Mesendoderm (in vitro differentiated cells): ENCODE results near the gene MFSD8.
A peak's percentile ranks its signal among the peaks of the same experiment; 100 is the strongest.

Source experiments
- DNase-seq: peaks from one replicate; pipeline ENCODE4 v3.0.0; 2013
- H2AK5ac ChIP-seq: 2 replicates; pipeline ENCODE4 v1.6.1; 2013; ENCODE audit warnings: low read length, inconsistent platforms
- H2BK120ac ChIP-seq: 2 replicates; pipeline ENCODE4 v1.6.1; 2013; ENCODE audit warnings: low read depth, mild to moderate bottlenecking, low read length, moderate library complexity, mixed read lengths
- H2BK15ac ChIP-seq: replicated peaks from 2 replicates; pipeline ENCODE4 v1.6.1; 2013; ENCODE audit warnings: low read depth, mild to moderate bottlenecking, moderate library complexity
- H2BK5ac ChIP-seq: 2 replicates; pipeline ENCODE4 v1.6.1; 2013; ENCODE audit warnings: low read length, inconsistent platforms
- H3K18ac ChIP-seq: 2 replicates; pipeline ENCODE4 v1.6.1; 2013; ENCODE audit warnings: mild to moderate bottlenecking, low read length, mixed read lengths
- H3K23ac ChIP-seq: one replicate; pipeline ENCODE4 v1.6.1; 2013; ENCODE audit warnings: low read length
- H3K27ac ChIP-seq: 2 replicates; pipeline ENCODE4 v1.5.1; 2013; ENCODE audit warnings: low read depth, mild to moderate bottlenecking, inconsistent platforms, low read length, moderate library complexity
- H3K27me3 ChIP-seq: 2 replicates; pipeline ENCODE4 v1.6.1; 2013; ENCODE audit warnings: low read length, control low read depth, mild to moderate bottlenecking, inconsistent platforms; ENCODE audit not compliant: insufficient read depth, poor library complexity
- H3K36me3 ChIP-seq: 2 replicates; pipeline ENCODE4 v1.6.1; 2013; ENCODE audit warnings: low read length, inconsistent platforms; ENCODE audit not compliant: control insufficient read depth, insufficient read depth
- H3K4ac ChIP-seq: one replicate; pipeline ENCODE4 v1.6.1; 2013; ENCODE audit warnings: low read depth, mild to moderate bottlenecking, low read length, moderate library complexity
- H3K4me1 ChIP-seq: 2 replicates; pipeline ENCODE4 v1.6.1; 2013; ENCODE audit warnings: low read depth, low read length, inconsistent platforms; ENCODE audit not compliant: control insufficient read depth
- H3K4me2 ChIP-seq: 2 replicates; pipeline ENCODE4 v1.6.1; 2013; ENCODE audit warnings: low read length
- H3K4me3 ChIP-seq: 2 replicates; pipeline ENCODE4 v1.5.1; 2013; ENCODE audit warnings: mild to moderate bottlenecking, low read length
- H3K56ac ChIP-seq: one replicate; pipeline ENCODE4 v1.6.1; 2013; ENCODE audit warnings: low read length
- H3K79me1 ChIP-seq: 2 replicates; pipeline ENCODE4 v1.6.1; 2013; ENCODE audit warnings: low read length, inconsistent platforms
- H3K79me2 ChIP-seq: 2 replicates; pipeline ENCODE4 v1.6.1; 2013; ENCODE audit warnings: mild to moderate bottlenecking, low read length; ENCODE audit not compliant: control insufficient read depth, insufficient read depth
- H3K9ac ChIP-seq: 2 replicates; pipeline ENCODE4 v1.6.1; 2013; ENCODE audit warnings: low read length, inconsistent platforms
- H4K5ac ChIP-seq: one replicate; pipeline ENCODE4 v1.6.1; 2013; ENCODE audit warnings: low read length
- H4K8ac ChIP-seq: one replicate; pipeline ENCODE4 v1.6.1; 2013; ENCODE audit warnings: low read depth, mild to moderate bottlenecking, control low read depth, low read length, moderate library complexity
- WGBS: extraction: QIAGEN DNeasy Blood & Tissue Kit; methylation state at CpG from one replicate; pipeline ENCODE4 v1.1.7; 2013; ENCODE audit warnings: low lambda C conversion rate, missing lambda C conversion rate; ENCODE audit not compliant: insufficient coverage; ENCODE audit errors: extremely low coverage; 5-methylcytosine and 5-hydroxymethylcytosine counted together

MFSD8 gene

DNA sequence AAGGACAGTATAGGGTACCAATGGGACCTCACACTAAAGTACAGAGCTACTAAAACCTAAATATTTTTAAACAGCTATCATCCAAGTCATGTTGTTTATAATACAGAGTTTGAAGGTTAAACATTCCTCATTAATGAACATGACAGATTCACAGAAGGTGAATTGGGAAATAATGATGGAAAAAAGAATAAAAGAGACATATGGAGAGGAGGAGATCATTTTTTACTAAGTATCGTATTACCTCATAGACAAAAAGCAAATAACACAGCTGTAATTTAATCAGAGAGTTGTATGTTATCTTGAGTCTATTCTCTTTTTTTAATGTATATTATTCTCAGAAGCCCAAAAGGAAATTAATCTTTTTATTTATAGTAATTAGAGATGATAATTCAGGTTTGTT lies 76.4 kb downstream of the MFSD8 start:
- Histone ChIP-seq H3K9ac (no peak overlapping the region), H2BK120ac (no peak overlapping the region), H3K4me1 (no peaks in the 10 kb centered on the region), H4K8ac (no peak overlapping the region), H3K79me1 (peaks cover 2% of the 10 kb centered on the region), H3K4me3 (no peak overlapping the region), H2BK5ac (no peak overlapping the region), H3K27ac (no peak overlapping the region), H4K5ac (no peak overlapping the region), H3K4ac (no peak overlapping the region), H2BK15ac (no peak overlapping the region), H3K36me3 (peaks cover 6% of the 10 kb centered on the region), H3K79me2 (peaks cover 2% of the 10 kb centered on the region), H3K18ac (no peak overlapping the region), H3K23ac (no peak overlapping the region), H3K27me3 (no peaks in the 10 kb centered on the region), H3K4me2 (no peak overlapping the region), H3K56ac (no peak overlapping the region), H2AK5ac (no peak overlapping the region)
- no peak for DNase-seq
- WGBS: no CpG with 5 or more reads among the region's 1 CpG

DNA sequence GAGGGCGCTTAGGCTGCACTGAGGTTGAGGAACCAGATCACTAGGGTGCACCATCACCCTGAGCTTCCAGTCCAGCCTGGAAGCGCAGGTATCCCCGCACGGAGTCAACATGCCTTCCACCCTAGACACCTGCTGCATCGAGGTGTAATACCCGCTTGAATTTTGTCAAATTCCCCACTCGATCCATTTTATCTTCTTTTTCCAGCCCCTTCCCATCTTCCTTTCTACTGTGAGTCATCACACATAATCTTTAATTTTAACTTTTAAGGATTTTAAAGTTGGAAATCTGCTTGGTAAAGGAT lies 83.5 kb downstream of the MFSD8 start:
- H2BK5ac ChIP-seq: no peak overlapping the region
- H3K36me3 ChIP-seq: peaks cover 6% of the 10 kb centered on the region
- H3K23ac ChIP-seq: no peak overlapping the region
- H4K5ac ChIP-seq: no peak overlapping the region
- no peak overlapping the region for H2AK5ac ChIP-seq
- no peaks in the 10 kb centered on the region for H3K4me1 ChIP-seq
- H3K4ac ChIP-seq: no peak overlapping the region
- no peak overlapping the region for H3K18ac ChIP-seq
- H3K79me1 ChIP-seq: peaks cover 2% of the 10 kb centered on the region
- WGBS: no CpG with 5 or more reads among the region's 7 CpGs
- no peak overlapping the region for H2BK15ac ChIP-seq
- peak overlapping the region; percentile 100 for H3K9ac ChIP-seq
- peak overlapping the region; percentile 22 for H3K27ac ChIP-seq
- peak overlapping the region; percentile 93 for H3K4me2 ChIP-seq
- H2BK120ac ChIP-seq: no peak overlapping the region
- no peaks in the 10 kb centered on the region for H3K27me3 ChIP-seq
- peak overlapping the region; percentile 98 for H3K4me3 ChIP-seq
- peaks cover 4% of the 10 kb centered on the region for H3K79me2 ChIP-seq
- DNase-seq: no peak
- H3K56ac ChIP-seq: peak overlapping the region; percentile 100
- no peak overlapping the region for H4K8ac ChIP-seq

GRCh38 chr4:127880763-127881562 lies 84.0 kb downstream of the MFSD8 start, which contains the start of gene PLK4:
Gene PLK4, plus strand, starts transcription at chr4:127880893. Its CDS starts 242 bp downstream, at chr4:127881135.
- Histone ChIP-seq H3K4me1 (no peaks in the 10 kb centered on the region), H3K4me2 (peak within 1 kb of the TSS; percentile 93), H3K18ac (peak within 1 kb of the TSS; percentile 96), H3K4me3 (peak within 1 kb of the TSS; percentile 98), H3K56ac (peak within 1 kb of the TSS; percentile 100), H4K8ac (peak within 1 kb of the TSS; percentile 88), H2AK5ac (no peak within 1 kb of the TSS), H3K27ac (peak within 1 kb of the TSS; percentile 99), H2BK120ac (peak within 1 kb of the TSS; percentile 66), H2BK15ac (no peak within 1 kb of the TSS), H3K27me3 (no peaks in the 10 kb centered on the region), H4K5ac (peak within 1 kb of the TSS; percentile 87), H3K4ac (peak within 1 kb of the TSS; percentile 98), H3K9ac (peak within 1 kb of the TSS; percentile 100), H3K23ac (peak within 1 kb of the TSS; percentile 80), H3K79me2 (peaks cover 2% of the 10 kb centered on the region), H3K36me3 (peaks cover 4% of the 10 kb centered on the region), H2BK5ac (peak within 1 kb of the TSS; percentile 99), H3K79me1 (no peaks in the 10 kb centered on the region)
- DNase-seq: peak; percentile 99
- no CpG with 5 or more reads among the region's 70 CpGs for WGBS

DNA sequence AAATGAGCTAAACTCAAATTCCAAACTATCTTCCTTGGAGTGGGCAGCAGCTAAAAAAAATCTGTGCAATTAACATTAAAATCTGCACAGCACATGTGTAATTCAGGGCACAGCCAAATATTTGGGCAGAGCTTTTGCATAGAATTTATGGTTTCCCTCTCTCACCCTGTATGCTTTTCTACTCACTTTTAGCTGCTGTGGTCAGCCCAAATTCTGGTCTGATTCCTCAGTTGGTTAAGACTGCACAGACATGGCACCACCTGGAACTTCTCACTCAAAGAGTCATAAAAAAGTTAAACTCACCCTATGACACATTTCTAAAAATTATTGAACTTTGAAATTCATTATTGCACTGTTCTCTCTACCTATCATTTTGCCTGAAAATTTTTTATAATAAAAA lies 89.2 kb downstream of the MFSD8 start:
- H2BK120ac ChIP-seq: no peak overlapping the region
- no peak overlapping the region for H4K8ac ChIP-seq
- no peaks in the 10 kb centered on the region for H3K36me3 ChIP-seq
- H3K4me2 ChIP-seq: no peak overlapping the region
- H3K4me1 ChIP-seq: no peaks in the 10 kb centered on the region
- DNase-seq: no peak
- no peak overlapping the region for H3K27ac ChIP-seq
- H2BK15ac ChIP-seq: no peak overlapping the region
- no peak overlapping the region for H4K5ac ChIP-seq
- H3K4ac ChIP-seq: no peak overlapping the region
- no peaks in the 10 kb centered on the region for H3K79me2 ChIP-seq
- H2AK5ac ChIP-seq: no peak overlapping the region
- no peak overlapping the region for H2BK5ac ChIP-seq
- H3K4me3 ChIP-seq: no peak overlapping the region
- no peaks in the 10 kb centered on the region for H3K27me3 ChIP-seq
- no peak overlapping the region for H3K18ac ChIP-seq
- no peaks in the 10 kb centered on the region for H3K79me1 ChIP-seq
- H3K9ac ChIP-seq: no peak overlapping the region
- no peak overlapping the region for H3K56ac ChIP-seq
- H3K23ac ChIP-seq: no peak overlapping the region

DNA sequence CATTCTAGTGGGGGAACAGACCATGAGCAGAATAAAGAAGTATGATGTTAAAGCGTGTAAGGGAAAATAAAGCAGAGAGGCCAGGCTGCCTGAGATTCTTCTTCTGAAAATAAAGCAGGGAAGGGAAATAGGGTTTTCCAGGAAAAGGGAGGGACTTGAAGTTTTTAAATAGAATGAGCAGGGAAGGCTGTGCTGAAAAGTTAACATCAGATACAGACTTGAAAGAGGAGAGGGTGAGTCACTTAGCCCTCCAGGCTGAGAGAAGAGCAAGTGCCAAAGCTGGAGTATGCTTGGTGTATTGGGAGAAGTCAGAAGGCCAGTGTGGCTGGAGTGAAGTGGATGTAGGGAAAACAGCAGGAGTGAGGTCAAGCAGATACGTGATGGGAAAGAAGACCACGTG lies 94.3 kb downstream of the MFSD8 start:
- Histone ChIP-seq H3K4me3 (no peak overlapping the region), H2BK120ac (no peak overlapping the region), H4K8ac (no peak overlapping the region), H3K4ac (no peak overlapping the region), H3K79me2 (no peaks in the 10 kb centered on the region), H3K56ac (no peak overlapping the region), H2AK5ac (no peak overlapping the region), H3K9ac (no peak overlapping the region), H3K4me1 (no peaks in the 10 kb centered on the region), H3K27ac (no peak overlapping the region), H4K5ac (no peak overlapping the region), H3K4me2 (no peak overlapping the region), H3K23ac (no peak overlapping the region), H3K79me1 (no peaks in the 10 kb centered on the region), H3K18ac (no peak overlapping the region), H3K36me3 (no peaks in the 10 kb centered on the region), H2BK5ac (no peak overlapping the region), H2BK15ac (no peak overlapping the region), H3K27me3 (no peaks in the 10 kb centered on the region)
- DNase-seq: peak; percentile 42
- WGBS: no CpG with 5 or more reads among the region's 3 CpGs

- DNase-seq: no peak
- no peak overlapping the region for H2BK5ac ChIP-seq
- H3K9ac ChIP-seq: no peak overlapping the region
- H3K36me3 ChIP-seq: no peaks in the 10 kb centered on the region
- H3K27ac ChIP-seq: no peak overlapping the region
- no peaks in the 10 kb centered on the region for H3K4me1 ChIP-seq
- no peak overlapping the region for H3K18ac ChIP-seq
- H4K8ac ChIP-seq: no peak overlapping the region
- H2BK120ac ChIP-seq: no peak overlapping the region
- H3K79me1 ChIP-seq: no peaks in the 10 kb centered on the region
- no peak overlapping the region for H3K4me2 ChIP-seq
- no peaks in the 10 kb centered on the region for H3K27me3 ChIP-seq
- H3K4me3 ChIP-seq: no peak overlapping the region
- no peak overlapping the region for H3K56ac ChIP-seq
- no peak overlapping the region for H3K23ac ChIP-seq
- H3K4ac ChIP-seq: no peak overlapping the region
- H2AK5ac ChIP-seq: no peak overlapping the region
- no peak overlapping the region for H2BK15ac ChIP-seq
- no peak overlapping the region for H4K5ac ChIP-seq
- H3K79me2 ChIP-seq: no peaks in the 10 kb centered on the region
Observed at GRCh38 chr4:127870281-127870680, 94.7 kb downstream of the MFSD8 start.
